GM19438 (cell line): ENCODE results near the gene PUSL1.

Experiments
- ATAC-seq: cut with Tn5 transposase; IDR thresholded peaks from one replicate; pipeline ENCODE4 v1.9.1; 2021; ENCODE audit warnings: low read depth; ENCODE audit not compliant: unreplicated experiment

Gene PUSL1, protein sequence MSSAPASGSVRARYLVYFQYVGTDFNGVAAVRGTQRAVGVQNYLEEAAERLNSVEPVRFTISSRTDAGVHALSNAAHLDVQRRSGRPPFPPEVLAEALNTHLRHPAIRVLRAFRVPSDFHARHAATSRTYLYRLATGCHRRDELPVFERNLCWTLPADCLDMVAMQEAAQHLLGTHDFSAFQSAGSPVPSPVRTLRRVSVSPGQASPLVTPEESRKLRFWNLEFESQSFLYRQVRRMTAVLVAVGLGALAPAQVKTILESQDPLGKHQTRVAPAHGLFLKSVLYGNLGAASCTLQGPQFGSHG

DNA sequence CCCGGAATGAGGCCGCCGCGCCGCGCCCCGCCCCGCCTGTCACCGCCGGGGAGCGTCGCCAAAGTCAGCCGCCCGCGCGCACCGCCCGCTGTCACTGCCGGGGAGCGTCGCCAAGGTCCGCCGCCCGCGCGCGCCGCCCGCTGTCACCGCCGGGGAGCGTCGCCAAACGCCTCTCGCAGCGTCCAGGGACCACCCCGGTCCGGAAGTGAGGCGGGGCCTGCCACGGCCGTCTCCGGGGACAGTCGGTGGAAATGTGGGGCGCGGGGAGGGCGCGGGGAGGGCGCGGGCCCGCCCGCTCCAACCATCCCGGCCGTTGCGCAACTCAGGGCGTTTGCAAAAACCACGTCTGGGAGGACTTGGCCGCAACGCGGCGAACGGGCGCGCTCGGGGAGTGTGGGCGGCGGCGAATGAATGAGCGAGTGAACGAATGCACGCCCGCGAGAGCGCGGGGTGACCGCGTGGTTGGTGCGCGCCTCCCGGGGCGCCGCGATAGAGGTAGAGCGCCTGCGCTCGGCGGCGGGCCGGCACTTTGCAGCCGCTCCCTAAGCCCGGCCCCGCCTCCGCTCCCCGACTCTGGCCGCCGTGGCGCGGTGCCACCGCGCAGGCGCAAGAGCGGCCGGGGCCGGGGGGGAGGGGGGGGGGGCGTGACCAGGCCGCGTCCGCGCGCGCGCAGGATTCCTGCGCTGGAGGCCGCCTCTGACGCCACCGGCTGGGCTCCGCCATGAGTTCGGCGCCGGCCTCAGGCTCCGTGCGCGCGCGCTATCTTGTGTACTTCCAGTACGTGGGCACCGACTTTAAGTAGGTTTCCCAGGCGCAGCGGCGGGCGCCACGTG is at the start of gene PUSL1, which contains the start of gene ACAP3:
TSS of gene PUSL1 (plus strand) at position 675 of the 833 bp plus-strand sequence. CDS start at position 722, 47 bp downstream.
TSS of gene ACAP3 (minus strand) at position 8 of the 833 bp plus-strand sequence. CDS start 115 bp downstream, outside the sequence.
- ATAC-seq = peak; percentile 44

DNA sequence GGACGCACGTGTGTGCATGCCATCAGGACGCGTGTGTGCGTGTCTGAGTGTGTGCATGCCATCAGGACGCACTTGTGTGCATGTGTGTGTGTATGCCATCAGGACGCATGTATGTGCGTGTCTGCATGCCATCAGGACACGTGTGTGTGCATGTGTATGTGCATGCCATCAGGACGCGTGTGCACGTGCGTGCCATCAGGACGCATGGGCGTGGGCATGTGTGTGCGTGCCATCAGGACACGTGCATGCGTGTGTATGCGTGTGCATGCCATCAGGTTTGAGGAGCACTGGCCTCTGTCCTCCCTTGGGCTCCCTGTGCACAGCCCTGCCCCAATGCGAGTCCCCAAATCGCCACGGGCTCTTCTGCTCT is 49.3 kb upstream of the PUSL1 start:
- no peak for ATAC-seq

GRCh38 chr1:1259540-1259939 is 48.9 kb upstream of the PUSL1 start:
- ATAC-seq = no peak

DNA sequence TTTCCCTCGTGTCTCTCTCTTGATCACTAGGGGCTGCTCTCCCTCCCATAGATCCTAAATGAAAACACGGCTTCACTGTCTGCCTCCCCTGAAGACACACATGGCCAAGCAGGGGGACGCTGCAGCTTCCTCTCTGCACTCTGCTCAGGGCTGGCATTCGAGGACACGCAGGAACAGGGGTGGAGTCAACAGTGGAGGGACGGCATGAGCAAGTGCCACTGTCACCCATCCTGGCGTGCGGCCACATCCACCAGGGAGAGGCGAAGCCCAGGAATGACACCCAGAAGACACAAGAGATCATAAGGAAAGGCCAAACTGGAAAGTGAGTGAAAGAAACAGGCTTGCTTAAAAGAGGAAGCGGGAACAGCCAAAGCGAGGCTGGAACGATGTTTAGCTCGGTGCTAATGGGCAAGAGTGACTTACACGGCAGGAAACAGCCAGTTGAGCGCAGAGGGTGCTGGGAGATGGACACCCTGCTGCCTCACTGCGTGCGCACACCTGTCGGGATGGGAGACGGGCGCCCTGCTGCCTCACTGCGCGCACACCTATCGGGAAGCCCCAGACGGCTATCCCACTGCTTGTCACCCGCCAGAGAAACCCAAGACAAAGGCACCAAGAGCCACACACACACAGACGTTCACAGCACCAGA is 48.3 kb upstream of the PUSL1 start:
- no peak for ATAC-seq

GRCh38 chr1:1260843-1261560 is 47.4 kb upstream of the PUSL1 start:
- ATAC-seq = no peak

DNA sequence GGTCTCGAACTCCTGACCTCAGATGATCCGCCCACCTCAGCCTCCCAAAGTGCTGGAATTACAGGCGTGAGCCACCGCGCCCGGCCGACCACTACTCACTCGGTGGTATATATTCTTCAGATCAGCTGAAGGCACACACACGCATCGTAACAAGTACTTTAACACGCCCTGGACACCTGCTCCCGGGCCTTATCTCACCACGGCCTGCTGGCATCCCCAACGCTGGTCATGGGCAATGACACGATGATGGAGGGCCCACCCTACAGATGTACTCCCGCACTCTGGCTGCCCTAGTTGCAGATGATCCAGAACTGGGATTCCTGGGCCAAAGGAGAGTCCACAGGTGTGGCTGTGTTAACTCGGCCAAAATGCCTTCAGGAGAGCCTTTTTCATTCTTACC is 46.3 kb upstream of the PUSL1 start:
- ATAC-seq = no peak

- no peak for ATAC-seq
These were observed 45.6 kb upstream of the PUSL1 start for GRCh38 chr1:1262758-1263157.

DNA sequence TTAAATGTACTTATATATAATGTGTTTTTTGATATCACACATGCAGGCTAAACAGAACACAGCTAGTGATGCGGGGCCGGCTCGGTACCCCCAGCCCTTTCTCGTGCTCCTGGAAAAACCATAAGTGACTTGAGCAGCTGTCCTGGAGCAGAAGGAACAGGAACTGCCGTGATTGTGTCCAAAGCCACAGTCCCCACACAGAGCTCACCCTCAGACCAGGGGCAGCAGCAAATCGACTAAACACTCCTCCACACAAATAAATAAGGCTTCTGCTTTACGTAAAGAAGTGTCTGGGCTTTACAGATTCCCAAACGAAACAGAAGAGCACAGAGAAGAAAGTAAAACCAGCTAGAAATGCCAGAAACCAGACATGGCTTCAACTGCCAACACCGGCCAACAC is 44.4 kb upstream of the PUSL1 start:
- ATAC-seq = no peak

GRCh38 chr1:1264868-1265272 is 43.5 kb upstream of the PUSL1 start:
- no peak for ATAC-seq

- ATAC-seq = no peak
These were observed 40.7 kb upstream of the PUSL1 start for GRCh38 chr1:1267488-1268283.

DNA sequence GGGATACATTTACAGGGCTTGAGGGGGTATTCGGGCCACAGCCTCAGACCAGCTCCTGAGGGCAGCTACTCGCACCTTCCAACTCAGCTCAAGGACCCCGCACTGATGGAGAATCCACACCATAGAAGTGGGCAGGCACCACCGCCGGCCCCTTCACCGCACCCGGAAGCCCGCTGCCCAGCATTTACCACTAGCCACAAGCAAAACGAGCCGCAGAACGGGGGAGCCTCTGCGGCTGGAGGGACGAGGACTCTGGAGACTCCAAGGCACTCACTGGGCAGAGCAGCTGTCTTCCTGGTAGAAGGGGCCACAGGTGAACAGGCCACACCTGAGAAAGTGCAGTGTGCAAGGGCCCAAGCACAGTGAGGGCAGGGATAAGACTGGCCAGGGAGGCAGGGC is 40.1 kb upstream of the PUSL1 start:
- no peak for ATAC-seq

DNA sequence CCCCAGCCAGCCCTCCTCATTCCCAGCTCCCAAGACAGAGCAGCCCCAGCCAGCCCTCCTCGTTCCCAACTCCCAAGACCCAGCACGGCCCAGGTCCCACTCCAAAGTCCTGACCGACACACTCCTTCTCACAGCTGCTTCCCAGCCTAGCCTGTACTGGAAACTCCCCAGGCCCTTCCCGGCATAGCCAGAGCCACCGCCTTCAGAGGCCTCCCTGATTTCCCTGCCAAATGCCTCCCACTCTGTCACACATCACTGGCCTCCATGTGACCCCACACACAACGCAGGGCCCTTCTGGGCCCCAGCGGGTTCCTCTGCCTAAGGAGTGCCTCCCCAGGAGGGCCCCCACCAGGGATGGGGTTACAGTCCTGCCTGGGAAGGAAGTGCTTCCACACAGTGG is 37.6 kb upstream of the PUSL1 start:
- ATAC-seq = no peak

GRCh38 chr1:1272341-1273208 is 35.8 kb upstream of the PUSL1 start:
- no peak for ATAC-seq

DNA sequence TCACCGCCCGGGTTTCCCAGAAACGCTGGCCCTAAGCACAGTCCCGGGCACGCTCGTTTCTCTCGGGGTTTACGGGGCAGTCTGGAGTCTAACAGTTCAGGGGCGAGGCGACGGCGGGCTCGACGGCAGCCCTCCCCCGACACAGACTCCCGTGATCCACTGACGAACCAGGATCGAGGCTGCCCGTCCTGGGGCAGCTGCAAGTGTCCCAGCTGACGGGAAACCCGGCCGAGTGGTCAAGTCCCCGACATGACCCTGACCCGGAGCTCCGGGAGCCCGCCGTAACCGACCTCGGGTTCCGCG is 35.2 kb upstream of the PUSL1 start:
- no peak for ATAC-seq

- ATAC-seq = peak; percentile 76
These were observed 34.7 kb upstream of the PUSL1 start, which contains the start of gene UBE2J2 for GRCh38 chr1:1273512-1274298. Gene UBE2J2, minus strand, starts transcription at chr1:1273854. Its CDS starts 5,862 bp downstream, at chr1:1267992.

GRCh38 chr1:1274299-1274930 is 34.0 kb upstream of the PUSL1 start:
- peak; percentile 11 for ATAC-seq

DNA sequence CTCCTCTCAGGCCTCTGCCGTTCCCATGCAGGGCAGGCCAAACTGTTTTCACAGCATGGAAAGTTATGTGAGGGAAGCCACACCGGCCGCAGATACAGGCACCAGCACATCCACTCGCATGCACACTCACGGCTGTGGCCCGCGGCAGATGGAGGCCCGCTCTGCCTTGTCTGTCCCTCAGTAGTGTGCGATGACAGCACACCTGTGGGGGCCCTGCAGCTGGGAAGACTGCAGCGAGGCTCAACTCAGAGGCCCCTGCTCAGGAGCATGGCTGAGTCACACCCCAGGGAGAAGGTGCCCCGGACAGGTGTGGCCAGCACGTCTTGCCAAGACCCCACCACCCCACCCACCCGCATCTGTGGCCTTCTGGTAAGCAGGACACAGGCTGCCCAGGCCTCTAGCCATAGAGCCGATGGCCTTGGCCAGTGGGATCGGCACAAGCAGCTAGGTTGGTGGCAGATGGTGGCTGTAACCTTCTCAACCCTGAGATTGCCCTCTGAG is 33.4 kb upstream of the PUSL1 start:
- ATAC-seq = no peak

DNA sequence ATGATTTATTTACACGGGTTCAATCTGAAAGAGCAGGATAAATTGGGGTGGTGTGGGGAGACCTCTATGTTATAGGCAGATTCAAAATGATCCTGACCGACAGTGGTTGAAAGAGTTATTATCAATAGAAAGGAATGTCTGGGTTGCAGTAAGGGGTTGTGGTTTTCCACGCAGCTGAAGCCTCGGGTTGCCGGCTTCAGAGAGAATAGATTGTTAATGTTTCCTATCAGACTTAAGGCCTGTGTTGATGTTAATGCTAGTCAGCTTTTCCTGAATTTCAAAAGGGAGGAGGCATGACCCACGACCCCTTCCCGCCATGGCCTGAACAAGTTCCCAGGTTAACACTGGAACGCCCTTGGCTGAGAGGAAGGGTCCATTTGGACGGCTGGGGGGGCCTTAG is 32.6 kb upstream of the PUSL1 start:
- no peak for ATAC-seq
